Umbilical cord (tissue), 2 donors: ENCODE measurements around the gene TMEM179B. TPM values are rescaled to one million over a fixed set of nuclear protein-coding genes. Genes with fewer than 3 reads are reported as not detected.
"Not testable (repeated sequence)": the region's sequence is repeated elsewhere in the genome, so short reads cannot be mapped to it uniquely, and the experiment has no call there.

ENCODE experiments used
- DNase-seq: peaks from one replicate; pipeline ENCODE4 v3.0.0-alpha.2; 2015; ENCODE audit warnings: low spot score
- total RNA-seq: library from RNA; depleted of rRNA; stranded (reverse); fragments of >200 nt; gene quantifications from one replicate; pipeline ENCODE4 v1.2.3, GENCODE V29; 2014; ENCODE audit warnings: low replicate concordance; ENCODE audit not compliant: insufficient read depth

TMEM179B gene
- total RNA-seq, 1 donor from 2014 or later = 11.1 TPM

- DNase-seq = no peak
Measured at GRCh38 chr11:62788991-62789390, 1.8 kb downstream of the TMEM179B start.

GRCh38 chr11:62789576-62789975, 2.4 kb downstream of the TMEM179B start:
- no peak for DNase-seq

- DNase-seq = peak; percentile 94
Measured at GRCh38 chr11:62791501-62792201, 4.4 kb downstream of the TMEM179B start, which contains the start of gene TMEM223. Gene TMEM223 (minus strand): TSS chr11:62792006. CDS start chr11:62791994, 12 bp downstream.

GRCh38 chr11:62792202-62792575, 5.0 kb downstream of the TMEM179B start:
- no peak for DNase-seq

GRCh38 chr11:62794201-62794775, 7.1 kb downstream of the TMEM179B start:
- DNase-seq = no peak

GRCh38 chr11:62796281-62796680, 9.1 kb downstream of the TMEM179B start:
- DNase-seq = no peak

GRCh38 chr11:62799486-62799885, 12.3 kb downstream of the TMEM179B start:
- DNase-seq = no peak

- DNase-seq = no peak
Measured at GRCh38 chr11:62801071-62801470, 13.9 kb downstream of the TMEM179B start.

- peak; percentile 48 for DNase-seq
Measured at GRCh38 chr11:62804310-62805075, 17.3 kb downstream of the TMEM179B start.

- DNase-seq = peak; percentile 96
Measured at GRCh38 chr11:62805076-62805892, 18.1 kb downstream of the TMEM179B start, which contains the start of gene NXF1. Gene NXF1 (minus strand): TSS chr11:62805440. CDS start chr11:62805356, 84 bp downstream.

- no peak for DNase-seq
Measured at GRCh38 chr11:62805961-62806441, 18.8 kb downstream of the TMEM179B start.

GRCh38 chr11:62806611-62807121, 19.5 kb downstream of the TMEM179B start:
- DNase-seq = peak; percentile 23

- DNase-seq = no peak
Measured at GRCh38 chr11:62810748-62811147, 23.5 kb downstream of the TMEM179B start.

GRCh38 chr11:62811659-62812058, 24.5 kb downstream of the TMEM179B start:
- no peak for DNase-seq

- DNase-seq = no peak
Measured at GRCh38 chr11:62816557-62816956, 29.4 kb downstream of the TMEM179B start.

GRCh38 chr11:62817129-62817528, 29.9 kb downstream of the TMEM179B start:
- no peak for DNase-seq

- no peak for DNase-seq
Measured at GRCh38 chr11:62823677-62824076, 36.5 kb downstream of the TMEM179B start.

- not testable (repeated sequence) for DNase-seq
Measured at GRCh38 chr11:62828130-62828529, 40.9 kb downstream of the TMEM179B start.

GRCh38 chr11:62830904-62831519, 43.8 kb downstream of the TMEM179B start:
- DNase-seq = no peak

GRCh38 chr11:62831520-62832335, 44.5 kb downstream of the TMEM179B start, which contains the start of gene STX5:
Gene STX5 (minus strand): TSS chr11:62832051. CDS start chr11:62831243, 808 bp downstream.
- peak; percentile 99 for DNase-seq
